IPS DF 19.7 (cell line): ENCODE data around the gene FDPS.
"Not testable (repeated sequence)": the region's sequence is repeated elsewhere in the genome, so short reads cannot be mapped to it uniquely, and the experiment has no call there.

Experiments used
- DNase-seq: peaks from one replicate; pipeline ENCODE4 v3.0.0-alpha.2; 2013; ENCODE audit warnings: low read depth, low spot score

Gene FDPS

DNA sequence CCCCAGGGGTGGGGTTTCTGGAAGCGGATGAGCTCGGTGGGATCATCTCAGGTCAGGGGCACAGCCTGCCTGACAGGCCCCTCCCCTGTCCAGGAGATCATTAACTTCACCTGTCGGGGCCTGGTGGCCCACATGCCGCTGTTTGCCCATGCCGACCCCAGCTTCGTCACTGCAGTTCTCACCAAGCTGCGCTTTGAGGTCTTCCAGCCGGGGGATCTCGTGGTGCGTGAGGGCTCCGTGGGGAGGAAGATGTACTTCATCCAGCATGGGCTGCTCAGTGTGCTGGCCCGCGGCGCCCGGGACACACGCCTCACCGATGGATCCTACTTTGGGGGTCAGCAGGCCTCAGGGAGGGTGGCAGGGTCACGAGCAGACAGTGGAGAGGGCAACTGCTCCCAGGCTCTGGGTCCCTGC, 23.0 kb upstream of the FDPS start:
- DNase-seq: no peak

- no peak for DNase-seq
These were observed 22.1 kb upstream of the FDPS start for GRCh38 chr1:155286544-155286943.

DNA sequence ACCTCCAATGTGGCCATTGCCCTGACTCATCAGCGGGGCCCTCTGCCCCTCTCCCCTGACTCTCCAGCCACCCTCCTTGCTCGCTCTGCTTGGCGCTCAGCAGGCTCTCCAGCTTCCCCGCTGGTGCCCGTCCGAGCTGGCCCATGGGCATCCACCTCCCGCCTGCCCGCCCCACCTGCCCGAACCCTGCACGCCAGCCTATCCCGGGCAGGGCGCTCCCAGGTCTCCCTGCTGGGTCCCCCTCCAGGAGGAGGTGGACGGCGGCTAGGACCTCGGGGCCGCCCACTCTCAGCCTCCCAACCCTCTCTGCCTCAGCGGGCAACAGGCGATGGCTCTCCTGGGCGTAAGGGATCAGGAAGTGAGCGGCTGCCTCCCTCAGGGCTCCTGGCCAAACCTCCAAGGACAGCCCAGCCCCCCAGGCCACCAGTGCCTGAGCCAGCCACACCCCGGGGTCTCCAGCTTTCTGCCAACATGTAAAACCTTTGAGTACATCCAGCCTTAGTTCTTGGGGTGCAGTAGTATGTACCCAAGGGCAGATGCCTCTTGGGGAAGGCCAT, 20.6 kb upstream of the FDPS start:
- DNase-seq: no peak

DNA sequence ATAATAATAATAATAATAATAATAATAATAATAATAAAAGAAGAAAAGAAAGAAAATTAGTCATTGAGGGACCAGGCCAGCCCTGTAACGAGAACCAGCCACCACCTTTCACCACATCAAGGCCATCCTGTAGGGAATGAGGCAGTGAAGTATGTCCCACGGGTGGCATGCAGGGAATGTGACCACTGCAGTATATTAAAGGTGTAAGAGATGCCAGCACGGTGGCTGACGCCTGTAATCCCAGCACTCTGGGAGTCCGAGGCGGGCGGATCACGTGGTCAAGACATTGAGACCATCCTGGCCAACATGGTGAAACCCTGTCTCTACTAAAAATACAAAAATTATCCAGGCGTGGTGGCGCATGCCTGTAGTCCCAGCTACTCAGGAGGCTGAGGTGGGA, 17.7 kb upstream of the FDPS start:
- DNase-seq: not testable (repeated sequence)

- no peak for DNase-seq
These were observed 15.4 kb upstream of the FDPS start for GRCh38 chr1:155293086-155293749.

GRCh38 chr1:155294520-155295182, 14.0 kb upstream of the FDPS start:
- no peak for DNase-seq

DNA sequence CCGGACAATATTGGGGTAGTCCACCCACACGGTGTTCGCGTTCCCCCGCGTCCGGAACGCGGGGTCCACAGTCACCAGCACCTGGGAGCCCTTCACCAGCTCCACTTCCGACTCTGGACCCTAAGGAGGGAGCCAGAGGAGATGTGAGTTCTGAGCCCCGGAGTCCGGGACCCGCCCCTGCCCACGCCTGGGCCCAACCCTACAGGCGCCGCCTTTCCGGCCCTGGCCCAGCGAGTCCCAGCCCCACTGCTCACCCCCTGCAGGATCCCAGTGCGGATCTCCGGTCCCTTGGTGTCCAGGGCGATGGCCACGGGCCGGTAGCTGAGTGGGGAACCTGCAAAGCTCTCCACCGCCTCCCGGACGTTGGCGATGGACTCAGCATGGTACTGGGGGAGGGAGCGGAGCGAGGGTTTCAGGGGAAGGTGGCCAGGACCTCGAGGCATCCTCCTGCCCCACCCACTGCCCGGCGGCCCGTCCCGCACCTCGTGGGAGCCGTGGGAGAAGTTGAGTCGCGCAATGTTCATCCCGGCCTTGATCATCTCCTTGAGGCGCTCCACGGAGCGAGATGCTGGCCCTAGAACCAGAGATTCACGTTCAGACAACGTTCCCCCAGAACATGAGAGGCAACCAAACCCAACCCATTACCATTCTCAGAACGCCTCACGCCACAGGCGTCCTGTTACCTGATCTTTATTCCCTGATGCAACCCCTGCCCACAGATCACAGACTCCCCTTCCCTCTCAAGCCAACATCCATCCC, 13.3 kb upstream of the FDPS start:
- DNase-seq: no peak

- no peak for DNase-seq
These were observed 12.8 kb upstream of the FDPS start for GRCh38 chr1:155295942-155296267.

DNA sequence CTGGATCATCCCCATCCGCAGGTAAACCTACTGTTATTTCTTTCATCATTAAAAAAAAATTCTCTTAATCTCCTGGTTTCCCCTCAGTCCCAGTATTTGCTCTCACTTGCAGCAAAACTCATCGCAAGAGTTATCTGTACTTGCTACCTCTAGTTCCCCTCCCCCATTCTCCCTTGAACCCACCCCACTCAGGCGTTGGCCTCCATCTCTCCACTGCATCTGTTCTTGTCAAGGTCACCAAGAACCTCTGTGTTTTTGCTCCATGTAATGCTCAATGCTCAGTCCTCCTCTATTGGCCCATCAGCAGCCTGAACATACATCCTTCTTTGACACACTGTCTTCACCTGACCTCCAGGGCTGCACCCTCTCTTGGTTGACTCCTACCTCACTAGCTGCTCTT, 12.0 kb upstream of the FDPS start:
- DNase-seq: no peak

DNA sequence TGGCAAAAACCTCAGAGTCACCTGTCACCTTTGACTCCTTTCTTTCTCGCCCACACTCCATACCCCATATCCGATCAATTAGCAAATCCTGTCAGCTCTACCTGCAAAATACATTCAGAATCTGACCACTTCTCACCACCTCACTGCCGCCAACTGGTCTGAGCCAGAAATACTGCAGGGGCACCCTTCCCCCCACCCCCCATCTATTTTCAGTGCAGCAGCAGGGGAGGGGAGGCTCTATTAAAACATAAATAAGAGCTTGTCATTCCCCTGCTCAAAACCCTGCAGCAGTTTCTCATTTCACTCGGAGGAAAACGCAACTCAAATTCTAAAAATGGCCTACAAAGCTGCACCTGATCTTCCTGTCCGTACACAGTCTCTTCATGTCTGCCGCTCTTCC, 11.3 kb upstream of the FDPS start:
- no peak for DNase-seq

DNA sequence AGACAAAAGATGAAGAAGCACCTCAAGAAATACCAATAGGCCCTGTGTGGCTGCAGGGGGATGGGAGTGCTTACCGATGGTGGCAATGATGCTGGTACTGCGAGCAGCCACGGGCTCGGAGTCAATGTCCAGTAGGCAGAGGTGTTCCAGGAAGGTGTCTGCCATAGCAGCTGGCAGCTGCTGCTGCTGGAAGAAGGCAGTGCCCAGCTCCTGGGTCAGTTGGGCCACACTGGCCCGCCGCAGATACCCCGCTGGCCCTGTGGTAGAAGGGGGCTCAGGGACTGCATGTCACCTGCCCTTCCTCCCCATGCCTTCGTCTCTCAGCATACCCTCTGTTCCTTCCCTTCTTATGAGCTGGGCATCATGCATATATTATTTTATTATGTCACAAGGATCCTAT, 8.6 kb upstream of the FDPS start:
- no peak for DNase-seq

DNA sequence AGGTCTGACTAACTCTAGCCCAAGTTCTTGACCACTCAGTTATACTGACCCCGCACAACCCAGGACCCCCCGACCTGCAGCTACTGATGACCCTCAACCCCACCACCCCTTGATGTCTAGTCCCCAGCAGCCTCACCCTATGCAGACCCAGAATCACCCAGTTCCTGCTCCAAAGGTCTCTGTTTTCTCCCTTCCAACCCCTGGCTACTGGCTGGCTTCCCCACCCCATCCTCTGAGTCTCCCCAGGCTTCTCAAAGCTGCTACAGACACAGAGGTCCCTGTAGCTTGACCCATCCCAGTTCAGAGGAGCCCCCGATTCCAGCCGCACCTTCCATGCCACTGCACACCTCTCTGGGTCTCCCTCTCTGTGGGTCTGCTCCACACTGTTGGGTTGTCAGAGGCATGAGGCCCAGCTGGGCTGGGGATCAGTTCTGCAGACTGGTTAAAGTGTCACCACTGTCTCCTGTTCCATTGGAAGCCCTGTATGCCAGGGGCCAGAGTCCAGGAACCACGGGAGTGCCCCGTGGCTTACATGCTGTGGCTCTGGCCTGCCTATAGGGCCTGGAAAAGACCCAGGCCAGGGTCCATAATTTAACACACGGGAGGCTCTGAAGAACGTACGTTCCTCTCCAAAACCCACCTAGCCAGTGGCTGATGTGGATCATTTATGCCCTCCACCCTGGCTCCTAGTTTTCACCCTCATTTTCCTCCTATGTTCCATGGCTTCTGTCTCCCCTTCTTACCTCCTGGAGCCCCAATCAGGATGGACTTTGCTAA, 7.9 kb upstream of the FDPS start:
- no peak for DNase-seq

DNA sequence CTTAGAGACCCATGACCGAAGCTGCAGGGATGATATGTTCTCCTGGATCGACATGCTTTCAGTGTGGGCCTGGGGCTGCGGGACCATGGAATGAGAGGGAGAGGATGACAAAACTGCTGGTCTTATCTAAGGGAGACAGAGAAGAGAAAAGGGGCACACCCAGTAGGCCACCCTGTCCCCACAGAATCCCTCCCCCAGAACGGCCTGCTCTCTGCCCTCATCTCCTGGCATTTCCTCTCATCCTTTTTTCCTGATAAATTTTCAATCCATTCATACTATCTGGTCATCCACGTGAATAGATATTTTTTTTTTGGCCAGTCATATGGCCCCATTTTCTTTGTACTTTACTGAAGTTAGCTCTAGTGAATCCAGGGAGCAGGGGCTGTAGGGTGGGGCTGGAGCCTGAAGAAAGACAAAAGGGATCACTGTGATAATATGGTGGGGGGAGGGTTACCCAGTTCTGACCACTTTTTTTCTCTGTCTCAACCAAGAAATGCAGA, 7.3 kb upstream of the FDPS start, which contains the start of gene PKLR:
Gene PKLR (minus strand): TSS at position 97 of the 500 bp plus-strand sequence. CDS start 43 bp downstream, at position 54.
- no peak for DNase-seq

GRCh38 chr1:155304558-155305063, 4.1 kb upstream of the FDPS start:
- DNase-seq: no peak

GRCh38 chr1:155305881-155306391, 2.7 kb upstream of the FDPS start:
- no peak for DNase-seq

DNA sequence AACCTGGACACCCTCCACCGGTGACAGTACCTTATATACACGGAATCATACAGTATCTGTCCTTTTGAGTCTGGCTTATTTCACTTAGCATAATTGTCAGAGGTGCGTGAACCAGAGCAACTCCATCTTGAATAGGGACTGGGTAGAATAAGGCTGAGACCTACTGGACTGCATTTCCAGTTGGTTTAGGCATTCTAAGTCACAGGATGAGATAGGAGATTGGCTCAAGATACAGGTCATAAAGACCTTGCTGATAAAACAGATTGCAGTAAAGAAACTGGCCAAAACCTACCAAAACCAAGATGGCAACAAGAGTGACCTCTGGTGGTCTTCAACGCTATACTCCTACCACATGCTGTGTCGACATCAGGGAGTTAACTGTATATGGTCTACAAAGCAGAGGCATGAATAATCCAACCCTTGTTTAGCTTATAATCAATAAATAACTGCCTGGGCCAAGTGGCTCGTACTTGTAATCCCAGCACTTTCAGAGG, 1.4 kb upstream of the FDPS start:
- no peak for DNase-seq

DNA sequence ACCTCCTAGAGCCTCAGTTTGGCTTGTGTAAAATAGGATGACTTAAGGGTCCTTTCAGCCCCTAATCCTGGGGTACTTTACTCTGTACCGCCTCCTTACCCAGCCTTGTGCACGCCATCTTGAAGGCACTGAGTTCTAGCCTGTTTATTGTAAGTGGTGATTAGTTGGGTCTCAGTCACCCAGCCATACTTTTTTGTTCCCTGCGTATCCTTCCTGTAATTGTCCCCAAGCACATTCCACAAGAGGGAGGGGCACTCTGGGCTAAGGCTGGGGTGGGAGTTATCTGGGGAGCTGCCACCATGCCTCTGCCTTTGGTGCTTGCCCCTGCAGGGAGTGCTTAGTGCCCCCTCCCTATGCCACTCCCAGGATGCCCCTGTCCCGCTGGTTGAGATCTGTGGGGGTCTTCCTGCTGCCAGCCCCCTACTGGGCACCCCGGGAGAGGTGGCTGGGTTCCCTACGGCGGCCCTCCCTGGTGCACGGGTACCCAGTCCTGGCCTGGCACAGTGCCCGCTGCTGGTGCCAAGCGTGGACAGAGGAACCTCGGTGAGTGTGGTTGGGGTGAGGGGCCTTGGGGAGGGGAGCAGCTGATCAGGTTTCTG, 856 bp downstream of the FDPS start:
- no peak for DNase-seq

DNA sequence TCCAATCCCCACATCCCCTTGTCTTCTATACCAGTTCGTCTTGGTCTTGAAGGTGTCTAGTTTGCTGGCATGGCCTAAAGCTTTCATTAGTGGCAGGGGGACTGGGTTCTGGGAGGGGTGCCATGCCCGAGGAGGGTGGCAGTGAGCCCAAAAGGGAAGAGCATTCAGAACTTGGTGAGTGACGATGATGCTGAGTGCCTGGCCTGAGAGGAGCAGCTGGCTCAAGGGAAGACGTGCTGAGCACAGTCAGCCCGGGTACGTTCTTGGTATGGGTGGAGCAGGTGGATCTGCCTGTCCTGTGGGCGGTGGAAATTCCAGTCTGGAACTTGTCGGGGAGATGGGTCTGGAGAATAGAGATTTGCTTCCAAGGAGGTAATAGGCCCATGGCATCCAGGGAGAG, 4.6 kb downstream of the FDPS start:
- no peak for DNase-seq

- DNase-seq: no peak
These were observed 8.3 kb downstream of the FDPS start for GRCh38 chr1:155316922-155317321.

- no peak for DNase-seq
These were observed 9.4 kb downstream of the FDPS start for GRCh38 chr1:155318082-155318481.

GRCh38 chr1:155319536-155319935, 10.9 kb downstream of the FDPS start:
- DNase-seq: no peak
